K562 (cell line): ENCODE data around the gene CSNK1G2. TPM values are rescaled to one million over a fixed set of nuclear protein-coding genes. Genes with fewer than 3 reads are reported as not detected.
A peak's percentile ranks its signal among the peaks of the same experiment; 100 is the strongest.

Experiments
- ATAC-seq: fragments of 200-7000 bp; cut with Tn5 transposase; 3 replicates; pipeline ENCODE4 v1.9.1; 2020; ENCODE audit warnings: moderate library complexity
- BruUV-seq: library from RNA; stranded (reverse); fragments of 400-500 nt; replicated peaks from 2 replicates; lab custom pipeline; 2021; lab: Mats Ljungman, UMichigan
- CTCF ChIA-PET: fragments of 300-600 bp; formaldehyde crosslinking; extraction: SDS; loops from one replicate; lab custom pipeline; 2021; ENCODE audit warnings: low intra/inter-chr PET ratio; lab: Yijun Ruan, JAX
- POLR2A ChIA-PET: fragments of 300-600, 350-650 bp; sonication (Branson Sonifier 250); formaldehyde crosslinking; extraction: SDS; loops from one replicate; lab custom pipeline; 2021; ENCODE audit warnings: antibody characterized with exemption, inconsistent platforms; lab: Yijun Ruan, JAX
- DNase-seq, 4 experiments: peaks; one replicate each; pipeline versions ENCODE4 v3.0.0 to v3.0.0-alpha.2; 2011 to 2018; ENCODE audit warnings: low spot score in 3 of 4, mixed read lengths in 3 of 4; ENCODE audit errors: extremely low read depth in 1 of 4
- FAIRE-seq: peaks from 2 replicates; lab custom pipeline; 2011; peaks lifted over from hg19 to GRCh38; lab: Jason Lieb, UNC
- H2AFZ ChIP-seq: 2 replicates; pipeline ENCODE4 v1.6.0; 2011; ENCODE audit warnings: low read depth, low read length, control low read depth, inconsistent platforms
- H3K27ac ChIP-seq: fragments of 200-600 bp; 3 replicates; pipeline ENCODE4 v1.8.0; 2011; ENCODE audit warnings: low read depth, mild to moderate bottlenecking, control low read depth, inconsistent platforms, low read length, moderate library complexity, mixed read lengths; ENCODE audit errors: extremely low read depth
- H3K27me3 ChIP-seq, 2 experiments: fragments of 300-600 bp in 1 of 2; 2 replicates in 1 of 2; 3 replicates in 1 of 2; pipeline versions ENCODE4 v1.6.0 to v1.8.0; 2011; ENCODE audit warnings: inconsistent platforms in 2 of 2, low read length in 2 of 2, mild to moderate bottlenecking in 1 of 2, mixed read lengths in 1 of 2, moderate library complexity in 1 of 2; ENCODE audit not compliant: control insufficient read depth in 2 of 2, insufficient read depth in 2 of 2
- H3K36me3 ChIP-seq: fragments of 300-600 bp; 3 replicates; pipeline ENCODE4 v1.8.0; 2011; ENCODE audit warnings: mild to moderate bottlenecking, low read length, inconsistent platforms; ENCODE audit not compliant: control insufficient read depth, insufficient read depth
- H3K4me1 ChIP-seq, 2 experiments: fragments of 200-600 bp in 1 of 2; replicated peaks in 1 of 2; 2 replicates in 1 of 2; 3 replicates in 1 of 2; pipeline versions ENCODE4 v1.5.1 to v1.8.0; 2011; ENCODE audit warnings: inconsistent platforms in 2 of 2, low read length in 2 of 2, mild to moderate bottlenecking in 1 of 2, mixed read lengths in 1 of 2, moderate library complexity in 1 of 2; ENCODE audit not compliant: control insufficient read depth in 2 of 2, insufficient read depth in 2 of 2
- H3K4me2 ChIP-seq: 2 replicates; pipeline ENCODE4 v1.6.1; 2011; ENCODE audit warnings: low read length, control low read depth, inconsistent platforms, mixed read lengths; ENCODE audit not compliant: insufficient read depth
- H3K4me3 ChIP-seq: fragments of 200-600 bp; sonication (generic), shearing (Covaris generic); 2 replicates; pipeline ENCODE4 v1.5.1; 2016; ENCODE audit warnings: control low read depth, inconsistent platforms
- H3K79me2 ChIP-seq: fragments of 200-600 bp; 3 replicates; pipeline ENCODE4 v1.8.0; 2011; ENCODE audit warnings: low read length, inconsistent platforms; ENCODE audit not compliant: control insufficient read depth, insufficient read depth
- H3K9ac ChIP-seq, 2 experiments: 2 replicates each; pipeline versions ENCODE4 v1.6.0 to v1.6.1; 2011; ENCODE audit warnings: low read depth in 2 of 2, low read length in 2 of 2, control low read depth in 1 of 2, inconsistent platforms in 1 of 2, mild to moderate bottlenecking in 1 of 2, mixed read lengths in 1 of 2; ENCODE audit not compliant: insufficient read depth in 1 of 2
- H3K9me1 ChIP-seq: one replicate; pipeline ENCODE4 v1.6.0; 2011; ENCODE audit warnings: inconsistent platforms, mild to moderate bottlenecking, low read length, moderate library complexity; ENCODE audit not compliant: control insufficient read depth, insufficient read depth
- H3K9me3 ChIP-seq: replicated peaks from 2 replicates; pipeline ENCODE4 v1.5.1; 2011; ENCODE audit warnings: low read depth, low read length, inconsistent platforms; ENCODE audit not compliant: control insufficient read depth, insufficient read depth
- H4K20me1 ChIP-seq: replicated peaks from 2 replicates; pipeline ENCODE4 v1.6.1; 2011; ENCODE audit warnings: low read length, inconsistent platforms, mixed read lengths; ENCODE audit not compliant: control insufficient read depth, insufficient read depth
- CCAR2 ChIP-seq: fragments of 200-400 bp; formaldehyde crosslinking; IDR thresholded peaks from 2 replicates; pipeline ENCODE4 v1.6.1; 2017; ENCODE audit warnings: mild to moderate bottlenecking, low read depth, low read length
- EGR1 ChIP-seq: fragments of 450-650 bp; conservative IDR thresholded peaks from 2 replicates; pipeline ENCODE4 v1.6.1; 2017; ENCODE audit warnings: mild to moderate bottlenecking
- ILF3 ChIP-seq: fragments of 450-650 bp; IDR thresholded peaks from 2 replicates; pipeline ENCODE4 v1.6.1; 2018; ENCODE audit warnings: antibody characterized with exemption, mild to moderate bottlenecking, moderate library complexity, borderline replicate concordance
- KAT8 ChIP-seq: fragments of 450-650 bp; IDR thresholded peaks from 2 replicates; pipeline ENCODE4 v1.6.1; 2016; ENCODE audit warnings: low read depth, mild to moderate bottlenecking
- MEF2A ChIP-seq: IDR thresholded peaks from 2 replicates; pipeline ENCODE4 v1.6.1; 2011; ENCODE audit warnings: low read depth, mild to moderate bottlenecking, low read length, moderate library complexity; ENCODE audit not compliant: control insufficient read depth
- NEUROD1 ChIP-seq: fragments of 150-350 bp; IDR thresholded peaks from 2 replicates; pipeline ENCODE4 v1.6.1; 2014; ENCODE audit warnings: borderline replicate concordance, low read length, low read depth; ENCODE audit not compliant: partially characterized antibody
- POLR2G ChIP-seq: fragments of 200-400 bp; formaldehyde crosslinking; IDR thresholded peaks from 2 replicates; pipeline ENCODE4 v1.6.1; 2017; ENCODE audit warnings: low read depth, mild to moderate bottlenecking, antibody characterized with exemption, low read length, moderate library complexity
- PTRF ChIP-seq: fragments of 450-650 bp; IDR thresholded peaks from 2 replicates; pipeline ENCODE4 v1.6.1; 2016; ENCODE audit warnings: mild to moderate bottlenecking, missing genetic modification characterization, missing compliant biosample characterization
- RBM22 ChIP-seq: fragments of 200-400 bp; formaldehyde crosslinking; IDR thresholded peaks from 2 replicates; pipeline ENCODE4 v1.6.1; 2018; ENCODE audit warnings: low read length, low read depth; ENCODE audit not compliant: poor library complexity, severe bottlenecking
- SRSF9 ChIP-seq: fragments of 200-400 bp; formaldehyde crosslinking; IDR thresholded peaks from 2 replicates; pipeline ENCODE4 v1.6.1; 2017; ENCODE audit warnings: low read depth, low read length, borderline replicate concordance
- ZNF696 ChIP-seq: fragments of 250-450 bp; sonication (Bioruptor Pico); conservative IDR thresholded peaks from 2 replicates; pipeline ENCODE4 v1.4.0; 2020; ENCODE audit warnings: mild to moderate bottlenecking, moderate library complexity
- WGBS: fragments of 100-300 bp; shearing (Covaris generic); methylation state at CpG from one replicate; pipeline ENCODE4 v1.1.6; 2016; ENCODE audit warnings: low coverage, mixed read lengths; ENCODE audit not compliant: insufficient coverage; ENCODE audit errors: missing lambda C conversion rate; 5-methylcytosine and 5-hydroxymethylcytosine counted together
- in situ Hi-C: fragments of 300-500 bp; cut with MboI; formaldehyde crosslinking; loops from 4 replicates; pipeline ENCODE4 v1.15.0; 2018; ENCODE audit warnings: inconsistent platforms, mixed read lengths
- intact Hi-C: fragments of 100-400 bp; cut with micrococcal nuclease; formaldehyde crosslinking; loops from 2 replicates; pipeline ENCODE4 v1.14.2; 2022
- polyA plus RNA-seq, 8 experiments: library from polyadenylated mRNA; depleted of rRNA in 4 of 8; stranded (reverse) in 5 of 8; unstranded in 3 of 8; fragments of >200 nt; fragmentation: Nextera tagmentation in 2 of 8; fragmentation: Illumina TruSeq in 1 of 8; extraction: Ambion mirVana in 2 of 8; extraction: Trizol in 1 of 8; gene quantifications; 2 replicates each; pipeline versions ENCODE4 v1.2.1 to v1.2.3, GENCODE V29; 2011 to 2014; ENCODE audit warnings: inconsistent platforms in 1 of 8, missing spikeins in 1 of 8
- total RNA-seq, 7 experiments: library from RNA; depleted of rRNA in 6 of 7; stranded (reverse); fragments of >200 nt in 6 of 7; fragmentation: Illumina TruSeq in 2 of 7; extraction: Trizol in 2 of 7; gene quantifications; 2 replicates each; pipeline versions ENCODE4 v1.2.1 to v1.2.3, GENCODE V29; 2011 to 2021; ENCODE audit warnings: low replicate concordance in 1 of 7
- TF ChIP-seq, protein P1 (sequence below): conservative IDR thresholded peaks from 2 replicates; pipeline ENCODE4 v1.6.1; 2011; ENCODE audit warnings: low read depth, mild to moderate bottlenecking, low read length; ENCODE audit not compliant: control insufficient read depth
- TF ChIP-seq, protein P2 (sequence below): fragments of 250-450 bp; sonication (Bioruptor Pico); IDR thresholded peaks from 2 replicates; pipeline ENCODE4 v1.8.0; 2022; ENCODE audit warnings: moderate library complexity, mild to moderate bottlenecking, inconsistent platforms

The CSNK1G2 gene
- total and polyA plus RNA-seq, 9 of the 15 experiments (the other 6 are each of a cell fraction or from before 2014, with no cell fraction given), result 0.48 to 119 (median 49.5) TPM

DNA sequence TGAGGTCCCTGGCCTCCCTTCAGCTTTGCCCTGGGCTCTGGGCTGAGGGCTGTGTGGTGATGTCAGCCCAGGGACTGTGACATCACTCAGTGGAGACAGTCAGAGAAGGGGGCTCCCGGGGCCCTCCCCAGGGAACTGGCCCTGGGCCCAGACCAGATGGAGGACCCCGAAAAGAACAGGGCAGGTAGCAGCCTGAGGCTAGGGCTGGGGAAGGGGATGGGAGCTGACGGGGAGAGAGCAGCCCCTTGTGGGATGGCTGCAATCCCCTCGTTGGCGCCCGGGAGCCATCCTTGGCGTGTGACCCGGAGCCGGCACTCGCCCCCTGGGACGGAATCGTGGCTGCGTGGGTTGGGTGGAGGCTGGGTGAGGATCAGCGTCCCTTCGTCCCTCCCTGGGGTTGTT is 13.6 kb downstream of the CSNK1G2 start:
- POLR2A ChIA-PET, result interaction anchor here (0.6 to 0.9 kb wide), 2 partner anchors 10 to 69 kb away, joined by 3 read pairs; no protein-coding TSS in a partner anchor

DNA sequence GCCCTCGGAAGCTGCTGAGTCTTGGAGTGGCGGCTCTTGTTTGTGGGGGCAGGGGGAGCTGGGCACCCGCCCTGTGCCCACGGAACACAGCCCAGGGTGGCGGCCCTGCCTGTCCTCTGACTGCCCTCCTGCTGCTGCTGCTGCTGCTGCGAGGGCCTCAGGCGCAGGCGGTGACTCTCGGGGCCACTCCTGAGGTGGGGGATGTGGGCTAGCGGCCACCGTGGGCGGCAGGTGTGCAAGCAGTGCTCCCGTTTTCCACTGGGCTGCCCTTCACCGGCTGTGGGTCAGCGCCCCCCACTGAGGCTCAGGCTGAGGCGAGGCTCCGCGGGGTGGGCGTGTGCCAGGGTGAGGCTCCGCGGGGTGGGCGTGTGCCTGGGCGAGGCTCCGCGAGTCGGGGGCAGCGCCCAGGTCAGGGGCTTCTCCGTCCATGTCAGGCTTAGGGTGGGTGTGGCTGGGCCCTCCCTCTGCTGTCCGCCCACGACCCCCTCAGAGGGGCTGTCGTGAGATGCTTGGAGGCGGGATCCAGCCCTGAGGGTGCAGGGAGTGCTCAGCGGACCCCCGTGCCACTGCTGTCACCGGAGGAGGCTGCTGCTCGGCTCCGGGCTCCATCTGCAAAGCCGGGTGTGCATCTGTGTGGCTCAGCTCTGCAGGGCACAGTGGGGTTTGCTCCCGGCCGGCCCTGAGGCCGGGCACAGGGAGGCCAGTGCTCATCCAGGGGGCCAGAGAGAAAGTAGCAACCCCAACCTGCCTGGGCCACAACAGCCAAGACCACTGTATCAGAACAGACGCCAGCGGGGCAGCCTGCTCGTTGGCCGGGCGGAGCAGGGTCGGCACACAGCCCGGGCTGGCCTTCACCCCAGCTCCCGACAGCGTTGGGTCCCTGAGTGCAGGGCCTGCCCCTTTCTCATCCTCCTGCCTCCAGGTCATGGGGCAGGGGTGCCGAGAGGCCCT is 14.5 kb downstream of the CSNK1G2 start:
- POLR2A ChIA-PET, result no interaction called here
- peaks cover 20% of the 10 kb centered on the region for H4K20me1 ChIP-seq
- H3K4me3 ChIP-seq, result no peak overlapping the region
- no TSS peak for BruUV-seq
- no peak for DNase-seq
- ATAC-seq, result no peak
- CTCF ChIA-PET, result no interaction called here
- 78% methylated on average over 36 of the region's 51 CpGs for WGBS
- no peaks in the 10 kb centered on the region for H3K27me3 ChIP-seq
- H3K27ac ChIP-seq, result no peak overlapping the region
- no peak overlapping the region; a peak in 1 of 4 replicates for H3K9ac ChIP-seq
- peaks cover 81% of the 10 kb centered on the region for H3K79me2 ChIP-seq
- H3K9me3 ChIP-seq, result no peaks in the 10 kb centered on the region
- in situ Hi-C loops (no loop called here), intact Hi-C loops (no loop called here)
- no peaks in the 10 kb centered on the region for H3K9me1 ChIP-seq
- no peak for FAIRE-seq
- H2AFZ ChIP-seq, result no peak overlapping the region
- H3K4me1 ChIP-seq, result peaks cover 0 to 69% of the 10 kb centered on the region in 2 experiments; a peak in 2 of 5 replicates
- H3K4me2 ChIP-seq, result no peak overlapping the region
- H3K36me3 ChIP-seq, result peaks cover 35% of the 10 kb centered on the region; the same call in 2 of the 3 replicates
- TF ChIP-seq, protein P1, sequence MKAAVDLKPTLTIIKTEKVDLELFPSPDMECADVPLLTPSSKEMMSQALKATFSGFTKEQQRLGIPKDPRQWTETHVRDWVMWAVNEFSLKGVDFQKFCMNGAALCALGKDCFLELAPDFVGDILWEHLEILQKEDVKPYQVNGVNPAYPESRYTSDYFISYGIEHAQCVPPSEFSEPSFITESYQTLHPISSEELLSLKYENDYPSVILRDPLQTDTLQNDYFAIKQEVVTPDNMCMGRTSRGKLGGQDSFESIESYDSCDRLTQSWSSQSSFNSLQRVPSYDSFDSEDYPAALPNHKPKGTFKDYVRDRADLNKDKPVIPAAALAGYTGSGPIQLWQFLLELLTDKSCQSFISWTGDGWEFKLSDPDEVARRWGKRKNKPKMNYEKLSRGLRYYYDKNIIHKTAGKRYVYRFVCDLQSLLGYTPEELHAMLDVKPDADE, result no peak
- TF ChIP-seq PTRF (tag), result no peak
- TF ChIP-seq SRSF9, result no peak
- no peak for TF ChIP-seq ILF3
- peak; percentile 23; the same call in 1 of the 2 replicates for TF ChIP-seq EGR1
- no peak for TF ChIP-seq MEF2A
- TF ChIP-seq KAT8, result no peak
- TF ChIP-seq, protein P2, sequence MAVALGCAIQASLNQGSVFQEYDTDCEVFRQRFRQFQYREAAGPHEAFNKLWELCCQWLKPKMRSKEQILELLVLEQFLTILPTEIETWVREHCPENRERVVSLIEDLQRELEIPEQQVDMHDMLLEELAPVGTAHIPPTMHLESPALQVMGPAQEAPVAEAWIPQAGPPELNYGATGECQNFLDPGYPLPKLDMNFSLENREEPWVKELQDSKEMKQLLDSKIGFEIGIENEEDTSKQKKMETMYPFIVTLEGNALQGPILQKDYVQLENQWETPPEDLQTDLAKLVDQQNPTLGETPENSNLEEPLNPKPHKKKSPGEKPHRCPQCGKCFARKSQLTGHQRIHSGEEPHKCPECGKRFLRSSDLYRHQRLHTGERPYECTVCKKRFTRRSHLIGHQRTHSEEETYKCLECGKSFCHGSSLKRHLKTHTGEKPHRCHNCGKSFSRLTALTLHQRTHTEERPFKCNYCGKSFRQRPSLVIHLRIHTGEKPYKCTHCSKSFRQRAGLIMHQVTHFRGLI (CRISPR knock-in tag), result no peak
- 0 out of 2 replicates have a peak, but pooled peaks have one; percentile 14 for TF ChIP-seq POLR2G

More for the DNA sequence above, 13.6 kb downstream of the CSNK1G2 start:
- in situ Hi-C loops, result no loop called here
- H3K4me2 ChIP-seq, result no peak overlapping the region
- H3K4me1 ChIP-seq, result peaks cover 0 to 67% of the 10 kb centered on the region in 2 experiments; a peak in 2 of 5 replicates
- no peaks in the 10 kb centered on the region for H3K9me3 ChIP-seq
- WGBS, result 89% methylated on average over 12 of the region's 15 CpGs
- H4K20me1 ChIP-seq, result peaks cover 20% of the 10 kb centered on the region
- H3K27me3 ChIP-seq, result no peaks in the 10 kb centered on the region
- FAIRE-seq (no peak), ATAC-seq (no peak), DNase-seq (no peak)
- TF ChIP-seq ZNF696 (CRISPR knock-in tag) (no peak), CCAR2 (no peak), RBM22 (peak; percentile 49), NEUROD1 (no peak)
- no TSS peak for BruUV-seq
- no peak overlapping the region for H2AFZ ChIP-seq
- intact Hi-C loops, result no loop called here
- H3K36me3 ChIP-seq, result peaks cover 36% of the 10 kb centered on the region; the same call in 2 of the 3 replicates
- CTCF ChIA-PET, result no interaction called here
- H3K4me3 ChIP-seq, result no peak overlapping the region
- H3K9ac ChIP-seq, result peak overlapping the region in 1 of 2 experiments; percentile 9; a peak in 1 of 4 replicates
- no peaks in the 10 kb centered on the region for H3K9me1 ChIP-seq
- H3K27ac ChIP-seq, result no peak overlapping the region
- H3K79me2 ChIP-seq, result peaks cover 80% of the 10 kb centered on the region
